NCI-H2171 (cell line): ENCODE results near the gene CCDC195.

Experiments
- DNase-seq: peaks from one replicate; lab custom pipeline; 2025; lab: John Stamatoyannopoulos, UW

The CCDC195 gene, protein sequence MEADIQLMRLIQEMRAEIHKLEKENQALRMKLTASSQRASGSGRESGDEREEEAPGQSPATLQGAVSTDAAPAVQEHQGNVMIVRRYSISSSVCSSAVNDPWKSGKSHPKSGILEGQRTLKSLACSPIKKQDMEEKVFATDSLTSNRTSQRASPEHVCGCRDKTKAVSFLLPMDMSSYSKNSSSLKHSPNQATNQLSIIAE

DNA sequence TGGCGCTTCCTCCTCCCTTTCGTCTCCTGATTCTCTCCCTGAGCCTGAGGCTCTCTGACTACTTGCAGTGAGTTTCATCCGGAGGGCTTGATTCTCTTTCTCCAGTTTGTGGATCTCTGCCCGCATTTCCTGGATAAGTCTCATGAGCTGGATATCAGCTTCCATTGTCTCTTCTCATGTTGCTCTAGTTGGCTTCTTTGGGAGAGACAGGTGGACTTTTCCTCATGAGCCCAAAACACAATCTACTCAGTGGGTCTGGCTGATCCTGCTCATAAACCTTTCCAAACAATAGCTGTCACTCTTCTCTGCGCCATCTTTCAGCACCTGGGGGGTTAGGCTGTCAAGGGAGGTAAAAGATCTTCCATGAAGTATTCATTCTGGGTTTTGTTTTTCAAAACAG is at the start of gene CCDC195:
Gene CCDC195 (minus strand): TSS at position 165 of the 400 bp plus-strand sequence. CDS start 0 bp downstream, at position 165.
- DNase-seq = no peak

- DNase-seq = no peak
Measured at GRCh38 chr2:224764565-224765236, 48.5 kb upstream of the CCDC195 start.

GRCh38 chr2:224757934-224758548 is 41.9 kb upstream of the CCDC195 start:
- DNase-seq = no peak

DNA sequence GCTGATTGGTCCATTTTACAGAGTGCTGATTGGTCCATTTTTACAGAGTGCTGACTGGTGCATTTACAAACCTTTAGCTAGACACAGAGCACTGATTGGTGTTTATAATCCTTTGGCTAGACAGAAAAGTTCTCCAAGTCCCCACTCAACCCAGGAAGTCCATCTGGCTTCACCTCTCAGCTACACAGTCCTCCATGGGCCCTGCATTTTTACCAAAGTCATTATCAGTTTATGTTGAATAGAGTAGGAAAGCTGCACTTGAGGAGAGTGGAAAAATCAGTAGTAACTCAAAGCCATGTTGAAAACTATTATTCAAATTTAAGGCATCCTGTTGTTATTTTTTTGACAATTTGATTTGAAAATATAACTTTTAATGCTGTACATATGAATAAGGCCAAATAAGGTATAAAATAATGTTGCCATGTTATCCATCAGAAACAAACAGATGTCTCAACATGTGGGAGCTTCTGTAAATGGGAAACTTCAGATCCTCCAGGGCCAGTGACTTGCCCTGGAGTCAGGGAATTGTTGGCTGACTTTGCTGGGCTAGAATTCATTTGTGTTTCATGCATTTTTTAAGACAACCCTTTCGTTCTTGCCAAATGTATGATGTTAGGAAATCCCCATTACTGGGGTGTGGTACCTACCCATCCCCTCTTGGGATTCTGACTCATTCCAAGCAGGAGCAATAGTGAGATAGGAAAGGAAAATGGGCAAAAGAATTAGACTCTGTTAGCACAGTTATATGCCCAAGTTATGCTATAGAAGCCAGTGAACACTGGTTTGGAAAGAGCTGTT is 37.8 kb upstream of the CCDC195 start:
- DNase-seq = no peak

DNA sequence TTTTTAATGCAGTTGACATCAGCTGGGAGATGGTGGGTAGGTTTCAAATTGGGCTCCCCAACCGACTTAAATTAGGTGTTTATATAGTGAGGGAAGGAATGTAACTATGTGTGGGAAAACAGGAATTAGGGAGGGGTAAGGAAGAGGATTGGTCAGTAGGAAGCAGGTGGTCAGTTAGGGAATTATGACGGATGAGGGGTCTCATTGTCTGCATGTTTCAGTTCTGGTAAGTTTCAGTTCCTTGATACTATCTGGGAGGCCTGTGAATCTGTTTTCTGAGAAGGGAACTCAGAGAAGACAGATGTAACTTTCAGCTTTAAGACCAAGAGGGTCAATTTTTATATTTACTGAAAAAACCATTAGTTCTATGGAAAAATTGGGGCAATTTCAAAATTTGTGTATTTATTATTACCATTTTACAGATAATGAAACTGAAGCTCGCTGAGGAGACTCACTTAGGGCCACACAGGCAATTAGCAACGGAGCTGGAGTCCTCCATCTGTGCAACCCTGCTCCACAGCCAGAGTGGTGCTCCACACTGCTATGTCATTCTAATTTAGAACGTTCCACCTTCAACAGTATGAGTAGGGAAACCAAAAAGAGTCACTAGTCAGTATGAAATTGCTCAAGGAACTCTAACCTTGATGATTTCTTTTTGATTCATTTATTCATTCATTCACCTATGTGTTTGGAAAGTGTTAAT is 36.0 kb upstream of the CCDC195 start:
- DNase-seq = no peak

GRCh38 chr2:224749136-224749535 is 33.0 kb upstream of the CCDC195 start:
- no peak for DNase-seq

- no peak for DNase-seq
Measured at GRCh38 chr2:224747765-224748164, 31.6 kb upstream of the CCDC195 start.

DNA sequence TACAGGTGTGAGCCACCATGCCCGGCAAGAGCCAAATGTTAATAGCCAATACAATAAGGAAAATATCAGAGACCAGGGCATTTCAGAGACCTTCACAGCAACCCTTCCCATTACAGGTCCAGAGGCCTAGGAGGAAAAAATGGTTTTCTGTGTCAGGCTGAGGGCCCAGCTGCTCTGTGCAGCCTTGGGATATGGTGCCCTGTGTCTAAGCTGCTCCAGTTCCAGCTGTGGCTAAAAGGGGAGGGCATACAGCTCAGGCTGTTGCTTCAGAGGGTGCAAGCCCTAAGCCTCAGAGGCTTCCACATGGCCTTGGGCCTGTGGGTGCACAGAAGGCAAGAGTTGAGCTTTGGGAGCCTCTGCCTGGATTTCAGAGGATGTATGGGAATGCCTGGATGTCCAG is 20.1 kb upstream of the CCDC195 start:
- DNase-seq = no peak

GRCh38 chr2:224734949-224735348 is 18.8 kb upstream of the CCDC195 start:
- DNase-seq = no peak

GRCh38 chr2:224731665-224732064 is 15.5 kb upstream of the CCDC195 start:
- DNase-seq = no peak

DNA sequence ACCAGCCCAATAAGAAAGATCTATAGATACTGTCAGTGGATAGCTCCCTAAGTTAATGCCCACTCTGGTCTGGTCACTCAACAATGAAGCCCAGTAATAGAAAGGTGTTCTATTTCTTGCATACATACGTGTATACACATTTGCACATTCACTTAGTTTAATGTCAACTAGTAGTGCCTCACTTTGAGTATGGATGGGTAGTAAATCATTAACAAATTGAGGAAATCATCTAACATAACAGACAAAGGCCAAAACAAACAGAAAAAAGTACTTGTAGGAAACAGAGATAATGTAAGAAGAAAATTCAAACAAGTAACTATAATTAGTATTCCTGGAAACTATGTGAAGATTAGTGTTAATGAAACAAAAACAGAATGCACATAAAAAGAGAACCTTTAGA is 13.3 kb upstream of the CCDC195 start:
- no peak for DNase-seq

DNA sequence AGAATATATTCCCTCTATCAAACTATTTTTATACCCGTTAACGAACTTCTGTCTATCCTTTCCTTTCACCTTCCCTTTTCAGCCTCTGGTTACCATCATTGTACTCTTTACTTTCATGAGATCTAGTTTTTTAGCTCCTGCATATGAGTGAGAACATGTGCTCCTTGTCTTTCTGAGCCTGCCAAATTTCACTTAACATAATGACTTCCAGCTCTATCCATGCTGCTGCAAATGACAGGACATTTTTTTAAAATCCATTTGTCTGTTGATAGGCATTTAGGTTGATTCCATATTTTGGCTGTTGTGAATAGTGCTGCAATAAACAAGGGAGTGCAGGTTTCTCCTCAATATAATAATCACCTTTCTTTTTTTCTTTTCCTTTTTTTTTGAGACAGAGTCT is 8.2 kb upstream of the CCDC195 start:
- no peak for DNase-seq

GRCh38 chr2:224723586-224724217 is 7.5 kb upstream of the CCDC195 start:
- DNase-seq = no peak

DNA sequence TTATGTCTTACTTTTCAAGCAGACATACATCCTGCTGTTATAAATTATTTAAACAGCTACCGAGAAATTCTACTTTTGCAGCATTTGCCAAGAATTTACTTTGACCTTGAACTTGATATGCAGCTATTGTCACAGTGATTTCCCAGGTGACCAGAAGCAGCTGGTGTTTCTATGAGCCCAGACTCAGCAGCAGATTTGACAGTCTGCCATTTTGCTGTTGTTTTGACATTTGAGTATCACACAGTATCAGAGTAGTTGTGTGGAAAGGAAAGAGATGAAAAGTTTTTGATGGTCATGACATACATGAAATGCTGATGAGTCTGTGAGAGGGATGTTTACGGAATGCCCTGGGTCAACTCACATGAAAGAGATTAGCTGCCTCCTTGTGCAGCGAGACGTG is 6.6 kb upstream of the CCDC195 start:
- DNase-seq = peak; percentile 58

DNA sequence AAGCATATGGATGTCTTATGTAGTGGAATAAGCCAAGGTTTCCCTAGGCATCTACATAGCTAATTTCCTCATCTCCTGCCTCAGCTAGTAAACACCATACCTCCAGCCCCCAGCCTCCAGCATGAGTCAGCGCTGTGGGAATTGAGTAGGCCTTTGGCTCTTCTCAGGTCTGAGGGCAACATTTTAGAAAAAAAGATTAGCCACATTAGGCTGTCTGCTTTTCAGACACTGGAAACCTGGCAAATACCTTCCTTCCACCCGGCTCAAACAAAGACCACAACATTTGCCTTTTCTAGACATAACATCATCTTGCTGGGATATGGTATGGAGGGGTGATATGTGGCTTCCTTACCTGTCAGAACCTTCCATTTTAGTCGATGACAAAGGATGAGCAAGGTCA is 6.1 kb upstream of the CCDC195 start:
- DNase-seq = no peak

DNA sequence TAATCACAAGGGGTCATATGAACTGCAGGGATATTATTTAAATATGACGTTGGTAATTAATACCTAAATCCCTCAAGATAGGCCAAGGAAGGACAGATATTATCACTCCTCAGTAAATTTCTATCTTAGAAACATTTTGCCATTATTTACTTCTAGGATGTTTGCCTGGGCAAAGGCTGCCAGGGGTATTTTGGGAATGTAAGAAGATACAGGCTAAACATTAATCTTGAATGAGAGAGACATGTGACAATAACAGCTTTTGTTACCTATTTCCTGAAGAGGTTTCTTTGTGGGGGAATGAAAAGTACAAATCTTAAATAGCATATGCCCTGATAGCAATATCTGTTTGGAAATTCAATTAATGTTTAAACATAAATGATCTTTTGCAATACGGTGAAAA is 756 bp upstream of the CCDC195 start:
- DNase-seq = no peak

DNA sequence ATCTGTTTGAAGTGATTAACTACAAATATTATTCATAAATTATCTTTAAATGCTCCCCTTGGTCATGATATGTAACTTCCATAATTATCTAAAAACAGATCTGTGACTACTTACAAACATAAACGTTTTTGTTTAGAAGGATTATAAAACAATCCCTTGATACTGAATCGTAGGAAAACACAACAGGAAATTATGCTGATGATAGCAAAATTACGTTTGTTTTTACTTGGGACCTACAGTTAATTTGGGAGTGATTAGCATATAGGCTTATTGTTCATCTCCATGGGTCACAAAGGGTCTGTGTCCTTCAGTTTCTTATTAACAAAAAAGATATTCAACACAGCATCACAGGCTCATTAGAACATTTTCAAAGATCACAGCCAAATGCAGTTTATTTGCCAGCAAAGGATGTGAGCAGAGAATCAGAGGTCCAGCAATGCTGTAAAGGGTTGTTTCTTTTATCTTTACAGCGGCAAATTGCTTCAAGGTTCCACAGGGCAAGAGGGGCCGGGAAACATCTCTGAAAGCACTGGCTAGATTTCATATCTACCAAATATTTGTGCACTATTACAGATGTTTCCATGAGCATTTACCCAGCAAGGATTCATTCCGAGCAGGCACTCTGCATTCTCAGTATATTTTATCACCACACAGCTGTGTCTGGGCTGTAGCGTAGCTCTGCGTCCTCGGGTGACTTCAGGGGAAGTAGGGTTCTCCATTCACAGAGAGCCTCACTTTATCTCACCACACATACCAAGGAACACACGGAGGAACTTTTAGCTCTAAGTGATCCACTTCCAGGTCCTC is 4.1 kb downstream of the CCDC195 start:
- no peak for DNase-seq

GRCh38 chr2:224711381-224711780 is 4.8 kb downstream of the CCDC195 start:
- no peak for DNase-seq

GRCh38 chr2:224709301-224709700 is 6.9 kb downstream of the CCDC195 start:
- no peak for DNase-seq

GRCh38 chr2:224694502-224694901 is 21.7 kb downstream of the CCDC195 start:
- no peak for DNase-seq

DNA sequence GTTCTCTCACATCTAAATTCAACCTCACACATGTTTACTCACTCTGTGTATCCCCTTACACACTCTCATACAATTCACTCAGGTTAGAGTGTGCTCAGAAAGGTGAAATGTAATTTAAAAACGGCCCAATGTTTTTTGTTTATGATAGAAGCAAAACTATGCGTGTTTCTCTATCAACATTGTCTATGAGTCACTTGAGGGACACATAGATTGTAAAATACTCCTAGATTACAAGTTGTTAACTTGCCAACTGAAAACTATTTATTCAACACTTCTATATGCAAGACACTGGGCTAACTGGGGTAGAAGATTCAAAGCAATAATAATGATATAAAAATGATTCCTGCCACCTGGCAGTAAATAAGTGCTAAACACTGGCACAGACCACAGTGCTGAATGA is 24.6 kb downstream of the CCDC195 start:
- no peak for DNase-seq
